GM18517 (cell line): ENCODE results near the gene LMAN2L.

Source experiments
- ATAC-seq: cut with Tn5 transposase; IDR thresholded peaks from one replicate; pipeline ENCODE4 v1.9.1; 2021; ENCODE audit warnings: mild to moderate bottlenecking, moderate library complexity; ENCODE audit not compliant: unreplicated experiment

The LMAN2L gene

GRCh38 chr2:96760986-96761832 lies 21.3 kb upstream of the LMAN2L start:
- ATAC-seq = peak; percentile 5

GRCh38 chr2:96760036-96760985 lies 20.4 kb upstream of the LMAN2L start, which contains the start of gene CNNM4:
TSS of gene CNNM4 (plus strand) at chr2:96760902. CDS start at chr2:96761000, 98 bp downstream.
- ATAC-seq = peak; percentile 68

- no peak for ATAC-seq
These were observed 19.7 kb upstream of the LMAN2L start for GRCh38 chr2:96759548-96759947.

- no peak for ATAC-seq
These were observed 19.1 kb upstream of the LMAN2L start for GRCh38 chr2:96758987-96759386.

GRCh38 chr2:96757477-96757860 lies 17.6 kb upstream of the LMAN2L start:
- no peak for ATAC-seq

GRCh38 chr2:96756788-96757476 lies 17.1 kb upstream of the LMAN2L start:
- no peak for ATAC-seq

- ATAC-seq = no peak
These were observed 14.5 kb upstream of the LMAN2L start for GRCh38 chr2:96754317-96754716.

GRCh38 chr2:96753661-96754282 lies 13.9 kb upstream of the LMAN2L start:
- ATAC-seq = no peak

GRCh38 chr2:96751800-96752199 lies 11.9 kb upstream of the LMAN2L start:
- no peak for ATAC-seq

- no peak for ATAC-seq
These were observed 7.3 kb upstream of the LMAN2L start for GRCh38 chr2:96747061-96747617.

GRCh38 chr2:96739076-96739632 lies 710 bp downstream of the LMAN2L start:
- ATAC-seq = no peak

GRCh38 chr2:96737831-96738230 lies 2.0 kb downstream of the LMAN2L start:
- no peak for ATAC-seq

- no peak for ATAC-seq
These were observed 2.6 kb downstream of the LMAN2L start for GRCh38 chr2:96737251-96737650.

GRCh38 chr2:96734880-96735583 lies 4.8 kb downstream of the LMAN2L start:
- no peak for ATAC-seq

GRCh38 chr2:96733931-96734330 lies 5.9 kb downstream of the LMAN2L start:
- no peak for ATAC-seq

GRCh38 chr2:96730212-96730611 lies 9.7 kb downstream of the LMAN2L start:
- no peak for ATAC-seq

GRCh38 chr2:96729748-96730147 lies 10.1 kb downstream of the LMAN2L start:
- no peak for ATAC-seq

- no peak for ATAC-seq
These were observed 12.4 kb downstream of the LMAN2L start for GRCh38 chr2:96727431-96727830.

GRCh38 chr2:96726131-96726530 lies 13.7 kb downstream of the LMAN2L start:
- ATAC-seq = no peak
